GM12801 (cell line): ENCODE results near the gene TPRX2.

Source experiments
- CTCF ChIP-seq: IDR thresholded peaks from one replicate; pipeline ENCODE4 v1.5.1; 2011; ENCODE audit warnings: control low read depth; ENCODE audit not compliant: insufficient read length; ENCODE audit errors: extremely low read depth

Gene TPRX2

GRCh38 chr19:47848823-47849473, 10.1 kb upstream of the TPRX2 start:
- TF ChIP-seq CTCF: no peak

- TF ChIP-seq CTCF: no peak
Measured at GRCh38 chr19:47853003-47853402, 6.0 kb upstream of the TPRX2 start.

GRCh38 chr19:47854459-47854858, 4.6 kb upstream of the TPRX2 start:
- no peak for TF ChIP-seq CTCF

GRCh38 chr19:47860602-47861297, 1.7 kb downstream of the TPRX2 start:
- no peak for TF ChIP-seq CTCF

- no peak for TF ChIP-seq CTCF
Measured at GRCh38 chr19:47861630-47862029, 2.6 kb downstream of the TPRX2 start.

GRCh38 chr19:47863514-47863936, 4.5 kb downstream of the TPRX2 start:
- TF ChIP-seq CTCF: no peak

- TF ChIP-seq CTCF: no peak
Measured at GRCh38 chr19:47865166-47865565, 6.1 kb downstream of the TPRX2 start.
